Liver (tissue), 9 donors: ENCODE data around the gene NFE2L2. TPM values are rescaled to one million over a fixed set of nuclear protein-coding genes. Genes with fewer than 3 reads are reported as not detected.

Experiments used
- DNase-seq: peaks from one replicate; pipeline ENCODE4 v3.0.0-alpha.2; 2017; ENCODE audit warnings: low spot score
- H3K27ac ChIP-seq, 2 donors: one replicate each; pipeline ENCODE4 v1.7.0; 2013; ENCODE audit warnings: inconsistent platforms in 2 of 2, low read length in 2 of 2, control low read depth in 1 of 2, low read depth in 1 of 2, mild to moderate bottlenecking in 1 of 2
- H3K27me3 ChIP-seq, 4 donors: one replicate each; pipeline versions ENCODE4 v1.6.1 to v1.7.0; 2013; ENCODE audit warnings: low read length in 3 of 4, inconsistent platforms in 1 of 4, mild to moderate bottlenecking in 1 of 4, moderate library complexity in 1 of 4; ENCODE audit not compliant: control insufficient read depth in 4 of 4, insufficient read depth in 4 of 4
- H3K36me3 ChIP-seq, 4 donors: one replicate each; pipeline versions ENCODE4 v1.6.1 to v1.7.0; 2013; ENCODE audit warnings: low read length in 3 of 4, mild to moderate bottlenecking in 3 of 4, low read depth in 1 of 4, moderate library complexity in 1 of 4; ENCODE audit not compliant: control insufficient read depth in 4 of 4, insufficient read depth in 3 of 4
- H3K4me1 ChIP-seq, 4 donors: one replicate each; pipeline versions ENCODE4 v1.6.1 to v1.7.0; 2013; ENCODE audit warnings: low read length in 3 of 4, mild to moderate bottlenecking in 3 of 4, moderate library complexity in 1 of 4; ENCODE audit not compliant: control insufficient read depth in 4 of 4, insufficient read depth in 4 of 4
- H3K4me3 ChIP-seq, 3 donors: one replicate each; pipeline versions ENCODE4 v1.6.1 to v1.7.0; 2013; ENCODE audit warnings: low read length in 3 of 3, control low read depth in 1 of 3, low read depth in 1 of 3, mild to moderate bottlenecking in 1 of 3
- H3K9ac ChIP-seq, 2 donors: one replicate each; pipeline ENCODE4 v1.7.0; 2013; ENCODE audit warnings: low read length in 2 of 2, mild to moderate bottlenecking in 2 of 2, moderate library complexity in 2 of 2, control low read depth in 1 of 2, low read depth in 1 of 2
- H3K9me3 ChIP-seq, 4 donors: one replicate each; pipeline versions ENCODE4 v1.6.1 to v1.7.0; 2013; ENCODE audit warnings: low read length in 3 of 4; ENCODE audit not compliant: control insufficient read depth in 4 of 4
- EGR1 ChIP-seq, 2 donors: IDR thresholded peaks; 2 replicates each; pipeline ENCODE4 v1.6.1; 2016 to 2018; ENCODE audit warnings: antibody characterized with exemption in 2 of 2, low read depth in 2 of 2
- FOXA2 ChIP-seq: IDR thresholded peaks from 2 replicates; pipeline ENCODE4 v1.6.1; 2016; ENCODE audit warnings: antibody characterized with exemption
- GABPA ChIP-seq, 2 donors: IDR thresholded peaks in 1 of 2; conservative IDR thresholded peaks in 1 of 2; 2 replicates each; pipeline ENCODE4 v1.6.1; 2016; ENCODE audit warnings: antibody characterized with exemption in 2 of 2, mild to moderate bottlenecking in 1 of 2, moderate library complexity in 1 of 2
- HNF4A ChIP-seq, 2 donors: conservative IDR thresholded peaks; 2 replicates each; pipeline ENCODE4 v1.6.1; 2016; ENCODE audit warnings: antibody characterized with exemption in 2 of 2, mild to moderate bottlenecking in 2 of 2
- HNF4G ChIP-seq: IDR thresholded peaks from 2 replicates; pipeline ENCODE4 v1.6.1; 2016; ENCODE audit warnings: antibody characterized with exemption
- JUND ChIP-seq, 2 donors: IDR thresholded peaks; 2 replicates each; pipeline ENCODE4 v1.6.1; 2016; ENCODE audit warnings: antibody characterized with exemption in 2 of 2
- RAD21 ChIP-seq, 2 donors: IDR thresholded peaks; 2 replicates each; pipeline ENCODE4 v1.6.1; 2016; ENCODE audit warnings: antibody characterized with exemption in 2 of 2, mild to moderate bottlenecking in 2 of 2
- RXRA ChIP-seq, 2 donors: IDR thresholded peaks; 2 replicates each; pipeline ENCODE4 v1.6.1; 2017 to 2018; ENCODE audit warnings: antibody characterized with exemption in 2 of 2, mild to moderate bottlenecking in 1 of 2
- SP1 ChIP-seq: IDR thresholded peaks from 2 replicates; pipeline ENCODE4 v1.6.1; 2018; ENCODE audit warnings: antibody characterized with exemption, mild to moderate bottlenecking
- TAF1 ChIP-seq: conservative IDR thresholded peaks from 2 replicates; pipeline ENCODE4 v1.6.1; 2016; ENCODE audit warnings: antibody characterized with exemption, mild to moderate bottlenecking
- YY1 ChIP-seq: IDR thresholded peaks from 2 replicates; pipeline ENCODE4 v1.6.1; 2016; ENCODE audit warnings: antibody characterized with exemption, mild to moderate bottlenecking
- WGBS: extraction: QIAGEN DNeasy Blood & Tissue Kit; methylation state at CpG from one replicate; pipeline ENCODE4 v1.1.7; 2013; 5-methylcytosine and 5-hydroxymethylcytosine counted together
- polyA plus RNA-seq, 2 donors: library from polyadenylated mRNA; stranded (reverse) in 1 of 2; unstranded in 1 of 2; fragments of 200-250 nt in 1 of 2; fragments of >200 nt in 1 of 2; fragmentation: Nextera tagmentation in 1 of 2; extraction: Ambion mirVana in 1 of 2; gene quantifications; one replicate each; pipeline versions ENCODE4 v1.2.1 to v1.2.3, GENCODE V29; 2013 to 2015
- total RNA-seq, 2 donors: library from RNA; depleted of rRNA; stranded (reverse); fragments of >200 nt; gene quantifications; one replicate each; pipeline ENCODE4 v1.2.3, GENCODE V29; 2014
- TF ChIP-seq, protein P1 (sequence below): IDR thresholded peaks from 2 replicates; pipeline ENCODE4 v1.6.1; 2016; ENCODE audit warnings: antibody characterized with exemption
- TF ChIP-seq, protein P2 (sequence below): IDR thresholded peaks from 2 replicates; pipeline ENCODE4 v1.6.1; 2016; ENCODE audit warnings: antibody characterized with exemption, mild to moderate bottlenecking
- TF ChIP-seq, protein P3 (sequence below): IDR thresholded peaks from 2 replicates; pipeline ENCODE4 v1.6.1; 2016; ENCODE audit warnings: antibody characterized with exemption
- TF ChIP-seq, protein P4 (sequence below): fragments of 150-350 bp; IDR thresholded peaks from 2 replicates; pipeline ENCODE4 v1.5.1; 2017; ENCODE audit warnings: improper control_type of control experiment, low read depth, low read length; ENCODE audit not compliant: missing input control
- donor health status: healthy.
- donor health status: healthy.
- donor health status: healthy.
- donor health status: healthy.
- donor health status: healthy.

NFE2L2 gene
- total and polyA plus RNA-seq, 4 donors, result 22.5 to 31.0 (median 27.1) TPM

DNA sequence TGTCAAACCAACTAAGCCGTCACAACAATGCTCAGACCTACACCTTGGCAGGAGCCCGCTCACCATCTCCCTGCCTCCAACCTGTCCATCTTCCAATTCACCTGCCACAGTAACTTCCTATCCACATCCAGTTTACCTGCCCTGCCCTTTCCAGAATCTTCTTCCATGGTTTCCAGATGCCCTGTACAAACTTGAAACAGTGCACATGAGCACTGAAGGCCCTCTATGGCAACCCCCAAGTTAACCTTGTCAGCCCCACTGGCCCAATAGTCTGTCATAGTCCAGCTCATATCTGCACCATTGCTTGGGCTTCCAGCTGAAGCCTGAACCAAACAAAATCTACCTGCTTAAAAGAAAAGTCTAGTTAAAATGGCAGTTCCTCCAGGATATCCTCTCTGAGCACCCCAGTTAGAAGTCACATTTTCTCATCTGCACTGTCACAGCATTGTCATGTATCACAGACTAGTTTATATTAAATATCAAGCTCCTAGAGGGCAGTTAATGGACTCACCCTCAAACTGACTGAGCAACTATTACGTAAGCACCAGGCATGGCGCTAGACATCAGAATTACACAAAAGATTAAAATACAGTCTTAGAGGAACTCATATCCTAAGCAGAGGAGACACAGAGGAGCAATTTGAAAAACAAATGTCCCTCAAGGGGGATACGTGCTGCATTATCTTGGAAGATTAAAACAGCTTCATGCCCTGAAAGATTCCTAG lies 11.6 kb downstream of the NFE2L2 start:
- H3K9me3 ChIP-seq, result no peaks in the 10 kb centered on the region
- no peak overlapping the region for H3K4me3 ChIP-seq
- peak in 1 of 2 donors; percentile 15 for TF ChIP-seq HNF4A (conservative IDR thresholded peaks at IDR 0.05)
- TF ChIP-seq, protein P1, sequence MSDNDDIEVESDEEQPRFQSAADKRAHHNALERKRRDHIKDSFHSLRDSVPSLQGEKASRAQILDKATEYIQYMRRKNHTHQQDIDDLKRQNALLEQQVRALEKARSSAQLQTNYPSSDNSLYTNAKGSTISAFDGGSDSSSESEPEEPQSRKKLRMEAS, result no peak
- TF ChIP-seq TAF1, result no peak
- no peak for TF ChIP-seq FOXA2
- peak overlapping the region; percentile 72 to 91 for H3K27ac ChIP-seq
- WGBS, result 77% methylated on average over 5 of the region's 5 CpGs
- H3K9ac ChIP-seq, result no peak overlapping the region
- peaks cover 40 to 63% (median 50%) of the 10 kb centered on the region in 4 donors for H3K4me1 ChIP-seq
- no peaks in the 10 kb centered on the region for H3K36me3 ChIP-seq
- no peaks in the 10 kb centered on the region for H3K27me3 ChIP-seq
- no peak for DNase-seq

DNA sequence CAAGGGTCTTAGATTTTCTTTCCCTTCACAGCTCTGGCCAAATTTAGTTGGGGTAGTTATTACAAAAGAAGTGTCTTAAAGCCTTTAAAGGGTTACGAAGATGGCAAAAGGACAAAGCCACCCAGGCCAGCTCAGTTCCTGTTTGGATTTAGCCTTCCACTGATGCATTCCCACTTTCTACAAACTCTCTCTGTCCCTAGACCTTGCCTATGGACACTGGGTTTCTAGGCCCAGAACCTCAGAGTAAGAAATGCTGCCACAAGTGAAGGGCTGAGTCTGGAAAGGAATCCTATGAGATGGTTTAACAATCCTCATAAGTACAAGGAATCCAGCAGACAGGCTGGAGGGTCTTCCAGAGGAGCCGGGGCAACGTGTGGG lies 13.4 kb downstream of the NFE2L2 start:
- Histone ChIP-seq H3K27ac (peak overlapping the region; percentile 72 to 91), H3K9ac (peak overlapping the region in 1 of 2 donors; percentile 39), H3K4me1 (peaks cover 29 to 53% (median 42%) of the 10 kb centered on the region in 4 donors), H3K4me3 (no peak overlapping the region), H3K36me3 (no peaks in the 10 kb centered on the region), H3K9me3 (no peaks in the 10 kb centered on the region), H3K27me3 (no peaks in the 10 kb centered on the region)
- TF ChIP-seq HNF4A (conservative IDR thresholded peaks at IDR 0.05) (no peak), RXRA (IDR thresholded peaks at IDR 0.05) (no peak), EGR1 (IDR thresholded peaks at IDR 0.05; ENCODE audit: low read depth in 2 of 2) (no peak)
- TF ChIP-seq, protein P2, sequence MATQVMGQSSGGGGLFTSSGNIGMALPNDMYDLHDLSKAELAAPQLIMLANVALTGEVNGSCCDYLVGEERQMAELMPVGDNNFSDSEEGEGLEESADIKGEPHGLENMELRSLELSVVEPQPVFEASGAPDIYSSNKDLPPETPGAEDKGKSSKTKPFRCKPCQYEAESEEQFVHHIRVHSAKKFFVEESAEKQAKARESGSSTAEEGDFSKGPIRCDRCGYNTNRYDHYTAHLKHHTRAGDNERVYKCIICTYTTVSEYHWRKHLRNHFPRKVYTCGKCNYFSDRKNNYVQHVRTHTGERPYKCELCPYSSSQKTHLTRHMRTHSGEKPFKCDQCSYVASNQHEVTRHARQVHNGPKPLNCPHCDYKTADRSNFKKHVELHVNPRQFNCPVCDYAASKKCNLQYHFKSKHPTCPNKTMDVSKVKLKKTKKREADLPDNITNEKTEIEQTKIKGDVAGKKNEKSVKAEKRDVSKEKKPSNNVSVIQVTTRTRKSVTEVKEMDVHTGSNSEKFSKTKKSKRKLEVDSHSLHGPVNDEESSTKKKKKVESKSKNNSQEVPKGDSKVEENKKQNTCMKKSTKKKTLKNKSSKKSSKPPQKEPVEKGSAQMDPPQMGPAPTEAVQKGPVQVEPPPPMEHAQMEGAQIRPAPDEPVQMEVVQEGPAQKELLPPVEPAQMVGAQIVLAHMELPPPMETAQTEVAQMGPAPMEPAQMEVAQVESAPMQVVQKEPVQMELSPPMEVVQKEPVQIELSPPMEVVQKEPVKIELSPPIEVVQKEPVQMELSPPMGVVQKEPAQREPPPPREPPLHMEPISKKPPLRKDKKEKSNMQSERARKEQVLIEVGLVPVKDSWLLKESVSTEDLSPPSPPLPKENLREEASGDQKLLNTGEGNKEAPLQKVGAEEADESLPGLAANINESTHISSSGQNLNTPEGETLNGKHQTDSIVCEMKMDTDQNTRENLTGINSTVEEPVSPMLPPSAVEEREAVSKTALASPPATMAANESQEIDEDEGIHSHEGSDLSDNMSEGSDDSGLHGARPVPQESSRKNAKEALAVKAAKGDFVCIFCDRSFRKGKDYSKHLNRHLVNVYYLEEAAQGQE, result no peak
- WGBS, result 93% methylated on average over 3 of the region's 3 CpGs
- DNase-seq, result no peak

DNA sequence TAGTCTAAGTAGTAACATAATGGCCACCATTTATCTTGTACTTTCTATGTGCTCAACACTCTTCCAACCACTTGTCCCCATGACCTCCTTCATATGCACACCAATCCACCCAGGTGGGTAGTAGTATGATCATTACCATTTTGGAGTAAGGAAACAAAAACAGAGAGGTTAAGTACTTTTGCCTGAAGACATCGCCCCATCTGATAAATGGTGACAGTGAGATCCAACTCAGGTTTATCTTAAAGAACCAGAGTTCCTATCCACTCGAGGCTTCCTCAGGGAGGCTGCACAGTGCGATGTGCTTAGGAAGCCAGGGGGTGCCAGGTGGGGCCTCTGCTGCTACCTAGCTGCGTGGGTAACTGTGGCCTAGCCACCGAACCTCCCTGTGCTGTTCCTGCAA lies 14.1 kb downstream of the NFE2L2 start:
- no peak overlapping the region for H3K9ac ChIP-seq
- H3K27me3 ChIP-seq, result no peaks in the 10 kb centered on the region
- no peak overlapping the region for H3K4me3 ChIP-seq
- H3K36me3 ChIP-seq, result no peaks in the 10 kb centered on the region
- H3K9me3 ChIP-seq, result no peaks in the 10 kb centered on the region
- DNase-seq, result no peak
- H3K4me1 ChIP-seq, result peaks cover 26 to 52% (median 38%) of the 10 kb centered on the region in 4 donors
- peak overlapping the region in 1 of 2 donors; percentile 40 for H3K27ac ChIP-seq
- 89% methylated on average over 5 of the region's 5 CpGs for WGBS
- TF ChIP-seq JUND (IDR thresholded peaks at IDR 0.05) (no peak), GABPA (IDR thresholded peaks at IDR 0.05 in 1 of 2, conservative IDR thresholded peaks at IDR 0.05 in 1 of 2) (no peak), SP1 (no peak), HNF4G (no peak), FOXA2 (no peak), RXRA (IDR thresholded peaks at IDR 0.05) (no peak), YY1 (no peak), TAF1 (no peak), EGR1 (IDR thresholded peaks at IDR 0.05; ENCODE audit: low read depth in 2 of 2) (no peak), RAD21 (IDR thresholded peaks at IDR 0.05) (no peak)
- TF ChIP-seq, protein P3, sequence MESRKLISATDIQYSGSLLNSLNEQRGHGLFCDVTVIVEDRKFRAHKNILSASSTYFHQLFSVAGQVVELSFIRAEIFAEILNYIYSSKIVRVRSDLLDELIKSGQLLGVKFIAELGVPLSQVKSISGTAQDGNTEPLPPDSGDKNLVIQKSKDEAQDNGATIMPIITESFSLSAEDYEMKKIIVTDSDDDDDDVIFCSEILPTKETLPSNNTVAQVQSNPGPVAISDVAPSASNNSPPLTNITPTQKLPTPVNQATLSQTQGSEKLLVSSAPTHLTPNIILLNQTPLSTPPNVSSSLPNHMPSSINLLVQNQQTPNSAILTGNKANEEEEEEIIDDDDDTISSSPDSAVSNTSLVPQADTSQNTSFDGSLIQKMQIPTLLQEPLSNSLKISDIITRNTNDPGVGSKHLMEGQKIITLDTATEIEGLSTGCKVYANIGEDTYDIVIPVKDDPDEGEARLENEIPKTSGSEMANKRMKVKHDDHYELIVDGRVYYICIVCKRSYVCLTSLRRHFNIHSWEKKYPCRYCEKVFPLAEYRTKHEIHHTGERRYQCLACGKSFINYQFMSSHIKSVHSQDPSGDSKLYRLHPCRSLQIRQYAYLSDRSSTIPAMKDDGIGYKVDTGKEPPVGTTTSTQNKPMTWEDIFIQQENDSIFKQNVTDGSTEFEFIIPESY, result no peak
- TF ChIP-seq, protein P4, sequence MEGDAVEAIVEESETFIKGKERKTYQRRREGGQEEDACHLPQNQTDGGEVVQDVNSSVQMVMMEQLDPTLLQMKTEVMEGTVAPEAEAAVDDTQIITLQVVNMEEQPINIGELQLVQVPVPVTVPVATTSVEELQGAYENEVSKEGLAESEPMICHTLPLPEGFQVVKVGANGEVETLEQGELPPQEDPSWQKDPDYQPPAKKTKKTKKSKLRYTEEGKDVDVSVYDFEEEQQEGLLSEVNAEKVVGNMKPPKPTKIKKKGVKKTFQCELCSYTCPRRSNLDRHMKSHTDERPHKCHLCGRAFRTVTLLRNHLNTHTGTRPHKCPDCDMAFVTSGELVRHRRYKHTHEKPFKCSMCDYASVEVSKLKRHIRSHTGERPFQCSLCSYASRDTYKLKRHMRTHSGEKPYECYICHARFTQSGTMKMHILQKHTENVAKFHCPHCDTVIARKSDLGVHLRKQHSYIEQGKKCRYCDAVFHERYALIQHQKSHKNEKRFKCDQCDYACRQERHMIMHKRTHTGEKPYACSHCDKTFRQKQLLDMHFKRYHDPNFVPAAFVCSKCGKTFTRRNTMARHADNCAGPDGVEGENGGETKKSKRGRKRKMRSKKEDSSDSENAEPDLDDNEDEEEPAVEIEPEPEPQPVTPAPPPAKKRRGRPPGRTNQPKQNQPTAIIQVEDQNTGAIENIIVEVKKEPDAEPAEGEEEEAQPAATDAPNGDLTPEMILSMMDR, result no peak
- TF ChIP-seq, protein P2, result no peak
